ENCODE data around the gene SH2B3. TPM values are rescaled to one million over a fixed set of nuclear protein-coding genes. Genes with fewer than 3 reads are reported as not detected.
"Not testable (repeated sequence)": the region's sequence is repeated elsewhere in the genome, so short reads cannot be mapped to it uniquely, and the experiment has no call there.

The SH2B3 gene
- total and polyA plus RNA-seq, 2 of the 13 experiments (the other 11 are each of a cell fraction or from before 2014, with no cell fraction given), result 6.8 to 6.9 TPM

DNA sequence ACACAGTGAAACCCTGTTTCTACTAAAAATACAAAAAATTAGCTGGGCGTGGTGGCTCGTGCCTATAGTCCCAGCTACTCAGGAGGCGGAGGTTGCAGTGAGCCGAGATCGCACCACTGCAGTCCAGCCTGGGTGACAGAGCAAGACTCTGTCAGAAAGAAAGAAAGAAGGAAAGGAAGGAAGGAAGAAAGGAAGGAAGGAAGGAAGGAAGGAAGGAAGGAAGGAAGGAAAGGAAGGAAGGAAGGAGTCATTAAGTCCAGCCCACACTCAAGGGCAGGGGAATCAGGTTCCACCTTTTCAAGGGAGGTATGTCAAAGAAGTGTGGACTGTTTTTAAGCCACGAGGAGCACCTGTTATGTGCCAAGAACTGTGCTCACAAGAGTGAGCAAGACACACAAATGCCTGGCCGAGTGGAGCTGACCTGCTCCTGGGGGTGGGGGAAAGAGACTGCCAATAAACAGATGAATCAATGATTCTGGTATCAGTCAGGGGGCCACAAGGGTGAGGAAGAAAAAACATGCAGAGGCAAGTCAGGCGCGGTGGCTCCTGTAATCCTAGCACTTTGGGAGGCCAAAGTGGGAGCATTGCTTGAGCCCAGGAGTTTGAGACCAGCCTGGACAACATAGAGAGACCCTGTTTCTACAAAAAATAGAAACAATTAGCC lies 5.8 kb upstream of the SH2B3 start:
- FAIRE-seq; H3K9ac ChIP-seq (ENCODE audit: insufficient read depth, low read depth, low read length); H3K4me3 ChIP-seq (replicated peaks in 1 of 3; ENCODE audit: insufficient read depth in 1 of 3, low read depth in 2 of 3, low read length in 3 of 3); H3K27me3 ChIP-seq (ENCODE audit: control insufficient read depth in 1 of 2, insufficient read depth in 2 of 2, low read length in 2 of 2); H3K79me2 ChIP-seq (ENCODE audit: insufficient read depth, low read length); DNase-seq (ENCODE audit: low spot score); ATAC-seq; H3K27ac ChIP-seq (ENCODE audit: extremely low read length, insufficient read depth, low read length); H4K20me1 ChIP-seq (ENCODE audit: insufficient read depth, low read length); BruUV-seq (replicated peaks); H3K9me3 ChIP-seq (ENCODE audit: low read length); intact Hi-C loops (cut with micrococcal nuclease; ENCODE audit: unreplicated experiment); CTCF ChIA-PET (ENCODE audit: low intra/inter-chr PET ratio, low total read pairs); H3K36me3 ChIP-seq (replicated peaks in 1 of 2; ENCODE audit: control insufficient read depth in 1 of 2, insufficient read depth in 2 of 2, low read length in 2 of 2); H2AFZ ChIP-seq (ENCODE audit: low read length): not testable (repeated sequence)
- Histone ChIP-seq H3K4me1 (ENCODE audit: insufficient read depth, low read length) (peaks cover 62% of the 10 kb centered on the region), H3K4me2 (ENCODE audit: low read depth, low read length) (peak overlapping the region; percentile 69)
- POLR2A ChIA-PET, result interaction anchor here (0.7 kb wide), 1 partner anchor 32 kb away, joined by 5 read pairs; no protein-coding TSS in a partner anchor
- 0 out of 2 replicates have a peak, but pooled peaks have one; percentile 9 for TF ChIP-seq ZNF776 (CRISPR knock-in tag; IDR thresholded peaks at IDR 0.05)
- in situ Hi-C loops (cut with HindIII; ENCODE audit: extremely low pct_ligation_motif_present, low pct_unique_long_range_greater_than_20kb), result loop anchor here (5.0 to 10.0 kb wide), 2 partner anchors 52 to 275 kb away; no protein-coding TSS in a partner anchor
- WGBS (ENCODE audit: low lambda C conversion rate), result 49% methylated on average over 9 of the region's 9 CpGs

DNA sequence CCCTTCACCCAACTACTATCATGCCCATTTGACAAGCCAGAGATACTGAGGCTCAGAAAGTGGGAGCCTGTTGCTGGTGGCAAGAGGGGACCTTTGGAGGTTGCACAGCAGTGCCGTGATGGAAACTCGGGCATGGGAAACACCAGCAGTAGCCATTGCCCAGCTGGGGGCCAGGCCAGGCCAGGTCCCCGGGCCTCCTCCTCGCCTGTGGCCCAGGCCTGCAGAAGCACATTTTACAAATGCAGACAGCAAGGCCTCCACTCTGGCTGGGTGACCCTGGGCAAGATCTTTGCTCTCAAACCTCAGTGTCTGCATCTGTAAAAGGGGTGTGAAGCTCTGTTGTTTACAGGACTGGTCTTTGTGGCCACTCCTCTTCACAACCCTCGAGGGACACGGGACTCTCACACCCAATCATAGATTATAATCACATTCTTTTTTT lies 4.5 kb upstream of the SH2B3 start:
- in situ Hi-C loops (cut with HindIII; ENCODE audit: extremely low pct_ligation_motif_present, low pct_unique_long_range_greater_than_20kb) (no loop called here), intact Hi-C loops (cut with micrococcal nuclease; ENCODE audit: unreplicated experiment) (no loop called here)
- Histone ChIP-seq H3K9ac (ENCODE audit: insufficient read depth, low read depth, low read length) (no peak overlapping the region), H3K36me3 (replicated peaks in 1 of 2; ENCODE audit: control insufficient read depth in 1 of 2, insufficient read depth in 2 of 2, low read length in 2 of 2) (no peaks in the 10 kb centered on the region), H3K9me3 (ENCODE audit: low read length) (no peaks in the 10 kb centered on the region), H3K4me2 (ENCODE audit: low read depth, low read length) (no peak overlapping the region), H3K4me3 (replicated peaks in 1 of 3; ENCODE audit: insufficient read depth in 1 of 3, low read depth in 2 of 3, low read length in 3 of 3) (no peak overlapping the region; a peak in 1 of 6 replicates), H3K4me1 (ENCODE audit: insufficient read depth, low read length) (peaks cover 62% of the 10 kb centered on the region), H3K27ac (ENCODE audit: extremely low read length, insufficient read depth, low read length) (no peak overlapping the region), H4K20me1 (ENCODE audit: insufficient read depth, low read length) (no peaks in the 10 kb centered on the region), H2AFZ (ENCODE audit: low read length) (no peak overlapping the region), H3K79me2 (ENCODE audit: insufficient read depth, low read length) (peaks cover under 1% of the 10 kb centered on the region), H3K27me3 (ENCODE audit: control insufficient read depth in 1 of 2, insufficient read depth in 2 of 2, low read length in 2 of 2) (no peaks in the 10 kb centered on the region; a peak in 3 of 5 replicates)
- 28% methylated on average over 4 of the region's 6 CpGs for WGBS (ENCODE audit: low lambda C conversion rate)
- TF ChIP-seq ZNF629 (CRISPR knock-in tag; conservative IDR thresholded peaks at IDR 0.05) (peak; percentile 77), ZNF839 (CRISPR knock-in tag; IDR thresholded peaks at IDR 0.05; ENCODE audit: borderline replicate concordance) (no peak), HNRNPH1 (optimal IDR thresholded peaks at IDR 0.05; ENCODE audit: low read depth, low read length) (no peak), ZMYM3 (CRISPR knock-in tag; IDR thresholded peaks at IDR 0.05) (peak; percentile 54)
- TF ChIP-seq, protein P1, sequence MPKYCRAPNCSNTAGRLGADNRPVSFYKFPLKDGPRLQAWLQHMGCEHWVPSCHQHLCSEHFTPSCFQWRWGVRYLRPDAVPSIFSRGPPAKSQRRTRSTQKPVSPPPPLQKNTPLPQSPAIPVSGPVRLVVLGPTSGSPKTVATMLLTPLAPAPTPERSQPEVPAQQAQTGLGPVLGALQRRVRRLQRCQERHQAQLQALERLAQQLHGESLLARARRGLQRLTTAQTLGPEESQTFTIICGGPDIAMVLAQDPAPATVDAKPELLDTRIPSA (CRISPR knock-in tag; IDR thresholded peaks at IDR 0.05; ENCODE audit: borderline replicate concordance), result no peak
- CTCF ChIA-PET (ENCODE audit: low intra/inter-chr PET ratio, low total read pairs), result no interaction called here
- FAIRE-seq (no peak), ATAC-seq (no peak), DNase-seq (ENCODE audit: low spot score) (no peak)
- POLR2A ChIA-PET, result no interaction called here
- no TSS peak for BruUV-seq (replicated peaks)

Data from HepG2 (cell line).